Mesenchymal stem cell (in vitro differentiated cells and primary cell): ENCODE measurements around the gene RXRB.
A peak's percentile ranks its signal among the peaks of the same experiment; 100 is the strongest.

ENCODE experiments used
- DNase-seq: peaks from one replicate; pipeline ENCODE4 v3.0.0-alpha.2; 2013
- H2AFZ ChIP-seq: one replicate; pipeline ENCODE4 v1.6.1; 2013; ENCODE audit warnings: low read depth, mild to moderate bottlenecking, control low read depth, inconsistent platforms, low read length, moderate library complexity
- H2AK5ac ChIP-seq: 2 replicates; pipeline ENCODE4 v1.6.1; 2013; ENCODE audit warnings: low read length, moderate library complexity, mild to moderate bottlenecking, inconsistent platforms; ENCODE audit not compliant: severe bottlenecking
- H2BK120ac ChIP-seq: one replicate; pipeline ENCODE4 v1.6.1; 2013; ENCODE audit warnings: low read depth, mild to moderate bottlenecking, inconsistent platforms, low read length, moderate library complexity
- H2BK12ac ChIP-seq, 2 experiments: one replicate each; pipeline ENCODE4 v1.6.1; 2013; ENCODE audit warnings: inconsistent platforms in 2 of 2, low read length in 2 of 2, mild to moderate bottlenecking in 2 of 2, moderate library complexity in 2 of 2, control low read depth in 1 of 2
- H2BK15ac ChIP-seq: one replicate; pipeline ENCODE4 v1.6.1; 2013; ENCODE audit warnings: mild to moderate bottlenecking, low read depth, inconsistent platforms; ENCODE audit not compliant: poor library complexity, severe bottlenecking
- H2BK5ac ChIP-seq: 2 replicates; pipeline ENCODE4 v1.6.1; 2013; ENCODE audit warnings: low read depth, mild to moderate bottlenecking, low read length, control low read depth, inconsistent platforms; ENCODE audit not compliant: poor library complexity, severe bottlenecking
- H3K14ac ChIP-seq, 2 experiments: one replicate each; pipeline ENCODE4 v1.6.1; 2013; ENCODE audit warnings: inconsistent platforms in 2 of 2, low read length in 2 of 2, control low read depth in 1 of 2, mild to moderate bottlenecking in 1 of 2, moderate library complexity in 1 of 2
- H3K18ac ChIP-seq, 2 experiments: one replicate each; pipeline ENCODE4 v1.6.1; 2013; ENCODE audit warnings: inconsistent platforms in 2 of 2, low read length in 2 of 2, control low read depth in 1 of 2, low read depth in 1 of 2, mild to moderate bottlenecking in 1 of 2
- H3K23ac ChIP-seq, 2 experiments: one replicate each; pipeline ENCODE4 v1.6.1; 2013; ENCODE audit warnings: inconsistent platforms in 2 of 2, low read length in 2 of 2, mild to moderate bottlenecking in 2 of 2, moderate library complexity in 2 of 2, control low read depth in 1 of 2
- H3K27ac ChIP-seq: 2 replicates; pipeline ENCODE4 v1.5.1; 2013; ENCODE audit warnings: mild to moderate bottlenecking, moderate library complexity, low read length, control low read depth, inconsistent platforms; ENCODE audit not compliant: poor library complexity, severe bottlenecking
- H3K27me3 ChIP-seq, 2 experiments: 2 replicates each; pipeline versions ENCODE4 v1.6.1 to v1.7.0; 2013; ENCODE audit warnings: low read length in 2 of 2, mild to moderate bottlenecking in 2 of 2, moderate library complexity in 2 of 2, control low read depth in 1 of 2, inconsistent platforms in 1 of 2; ENCODE audit not compliant: control insufficient read depth in 1 of 2, insufficient read depth in 1 of 2
- H3K36me3 ChIP-seq, 2 experiments: 2 replicates each; pipeline versions ENCODE4 v1.6.1 to v1.7.0; 2013; ENCODE audit warnings: low read length in 2 of 2, control low read depth in 1 of 2, inconsistent platforms in 1 of 2, low read depth in 1 of 2, mild to moderate bottlenecking in 1 of 2; ENCODE audit not compliant: insufficient read depth in 2 of 2, control insufficient read depth in 1 of 2
- H3K4ac ChIP-seq, 2 experiments: one replicate each; pipeline ENCODE4 v1.6.1; 2013; ENCODE audit warnings: inconsistent platforms in 2 of 2, low read length in 2 of 2, mild to moderate bottlenecking in 2 of 2, moderate library complexity in 2 of 2, control low read depth in 1 of 2, low read depth in 1 of 2
- H3K4me1 ChIP-seq: 2 replicates; pipeline ENCODE4 v1.6.1; 2013; ENCODE audit warnings: low read depth, low read length, control low read depth; ENCODE audit not compliant: control insufficient read depth, insufficient read depth
- H3K4me2 ChIP-seq: 2 replicates; pipeline ENCODE4 v1.6.1; 2013; ENCODE audit warnings: low read length, mild to moderate bottlenecking, inconsistent platforms; ENCODE audit not compliant: poor library complexity, severe bottlenecking
- H3K4me3 ChIP-seq, 2 experiments: 2 replicates each; pipeline versions ENCODE4 v1.5.1 to v1.7.0; 2013; ENCODE audit warnings: low read length in 2 of 2, mild to moderate bottlenecking in 2 of 2, control low read depth in 1 of 2, low read depth in 1 of 2; ENCODE audit not compliant: insufficient read depth in 1 of 2
- H3K79me1 ChIP-seq: replicated peaks from 2 replicates; pipeline ENCODE4 v1.6.1; 2013; ENCODE audit warnings: mild to moderate bottlenecking, control low read depth, low read length, inconsistent platforms; ENCODE audit not compliant: poor library complexity, severe bottlenecking
- H3K9ac ChIP-seq: 2 replicates; pipeline ENCODE4 v1.7.0; 2013; ENCODE audit warnings: mild to moderate bottlenecking, low read length, moderate library complexity
- H3K9me3 ChIP-seq: 2 replicates; pipeline ENCODE4 v1.7.0; 2013; ENCODE audit warnings: mild to moderate bottlenecking, low read length; ENCODE audit not compliant: control insufficient read depth
- H4K8ac ChIP-seq: one replicate; pipeline ENCODE4 v1.6.1; 2013; ENCODE audit warnings: inconsistent platforms, mild to moderate bottlenecking, low read length, moderate library complexity
- H4K91ac ChIP-seq: one replicate; pipeline ENCODE4 v1.6.1; 2013; ENCODE audit warnings: mild to moderate bottlenecking, low read length, inconsistent platforms
- WGBS: methylation state at CpG from one replicate; pipeline ENCODE4 v1.1.7; 2013; ENCODE audit warnings: mixed read lengths; 5-methylcytosine and 5-hydroxymethylcytosine counted together

Gene RXRB

GRCh38 chr6:33192671-33193602 is 7.5 kb downstream of the RXRB start:
- WGBS: 4% methylated on average over 30 of the region's 72 CpGs
- Histone ChIP-seq H3K18ac (no peak overlapping the region), H3K9ac (peak overlapping the region; percentile 72)

GRCh38 chr6:33192105-33192646 is 8.3 kb downstream of the RXRB start, which contains the start of gene COL11A2:
TSS of gene COL11A2 (minus strand) at chr6:33192467. CDS start at chr6:33192240, 227 bp downstream.
- peak within 1 kb of the TSS; percentile 72 for H3K9ac ChIP-seq
- H3K23ac ChIP-seq: peak within 1 kb of the TSS; percentile 20 to 76
- H2BK5ac ChIP-seq: no peak within 1 kb of the TSS
- peak within 1 kb of the TSS; percentile 34 to 74 for H3K4me3 ChIP-seq
- H3K9me3 ChIP-seq: no peaks in the 10 kb centered on the region
- H3K4ac ChIP-seq: peak within 1 kb of the TSS in 1 of 2 experiments; percentile 21
- peak within 1 kb of the TSS in 1 of 2 experiments; percentile 48 for H3K14ac ChIP-seq
- peak within 1 kb of the TSS; percentile 33 for H4K8ac ChIP-seq
- peak within 1 kb of the TSS; percentile 10 for H2AFZ ChIP-seq
- H2AK5ac ChIP-seq: no peak within 1 kb of the TSS
- H3K4me2 ChIP-seq: peak within 1 kb of the TSS; percentile 87
- H3K27me3 ChIP-seq: peaks cover 43 to 44% of the 10 kb centered on the region in 2 experiments
- no peak within 1 kb of the TSS for H2BK15ac ChIP-seq
- no peak within 1 kb of the TSS for H2BK12ac ChIP-seq
- H3K79me1 ChIP-seq: peaks cover 19% of the 10 kb centered on the region
- no peak within 1 kb of the TSS for H3K18ac ChIP-seq
- H4K91ac ChIP-seq: no peak within 1 kb of the TSS
- peaks cover 22% of the 10 kb centered on the region for H3K4me1 ChIP-seq
- no peak for DNase-seq
- H3K36me3 ChIP-seq: peaks cover 30 to 36% of the 10 kb centered on the region in 2 experiments
- WGBS: 9% methylated on average over 26 of the region's 35 CpGs
- no peak within 1 kb of the TSS for H3K27ac ChIP-seq
- H2BK120ac ChIP-seq: no peak within 1 kb of the TSS

More at GRCh38 chr6:33192671-33193602, 7.5 kb downstream of the RXRB start:
- no peak overlapping the region for H2BK12ac ChIP-seq
- H3K14ac ChIP-seq: peak overlapping the region in 1 of 2 experiments; percentile 48
- peak overlapping the region; percentile 34 to 74 for H3K4me3 ChIP-seq
- H3K4ac ChIP-seq: peak overlapping the region in 1 of 2 experiments; percentile 21
- H2AK5ac ChIP-seq: no peak overlapping the region
- H4K91ac ChIP-seq: no peak overlapping the region
- H3K27ac ChIP-seq: no peak overlapping the region
- no peak overlapping the region for H2BK120ac ChIP-seq
- no peak overlapping the region for H2BK5ac ChIP-seq
- no peak overlapping the region for H2BK15ac ChIP-seq
- peak overlapping the region; percentile 10 for H2AFZ ChIP-seq
- H3K4me1 ChIP-seq: peaks cover 25% of the 10 kb centered on the region
- peaks cover 41 to 42% of the 10 kb centered on the region in 2 experiments for H3K27me3 ChIP-seq
- H3K79me1 ChIP-seq: peaks cover 22% of the 10 kb centered on the region
- H3K36me3 ChIP-seq: peaks cover 33 to 38% of the 10 kb centered on the region in 2 experiments
- H3K9me3 ChIP-seq: no peaks in the 10 kb centered on the region
- no peak for DNase-seq
- H3K23ac ChIP-seq: peak overlapping the region in 1 of 2 experiments; percentile 76
- H4K8ac ChIP-seq: peak overlapping the region; percentile 33
- peak overlapping the region; percentile 87 for H3K4me2 ChIP-seq

- Histone ChIP-seq H3K27ac (no peak overlapping the region), H3K9ac (no peak overlapping the region), H3K14ac (no peak overlapping the region), H2BK12ac (no peak overlapping the region), H4K8ac (no peak overlapping the region), H2BK120ac (no peak overlapping the region), H3K4me2 (no peak overlapping the region), H2AFZ (no peak overlapping the region), H3K27me3 (peaks cover 48 to 49% of the 10 kb centered on the region in 2 experiments), H2BK15ac (no peak overlapping the region), H3K36me3 (peaks cover 29 to 30% of the 10 kb centered on the region in 2 experiments), H3K4me3 (no peak overlapping the region), H3K18ac (no peak overlapping the region), H2BK5ac (no peak overlapping the region), H3K23ac (no peak overlapping the region), H3K79me1 (peaks cover 17% of the 10 kb centered on the region), H3K9me3 (no peaks in the 10 kb centered on the region), H4K91ac (no peak overlapping the region), H3K4me1 (peaks cover 22% of the 10 kb centered on the region), H2AK5ac (no peak overlapping the region), H3K4ac (no peak overlapping the region)
- DNase-seq: no peak
- 77% methylated on average over 8 of the region's 8 CpGs for WGBS
These were observed 8.9 kb downstream of the RXRB start for GRCh38 chr6:33191383-33192104.
